ENCODE measurements around the gene PI4K2B. TPM values are rescaled to one million over a fixed set of nuclear protein-coding genes. Genes with fewer than 3 reads are reported as not detected.

Gene PI4K2B
- total and polyA plus RNA-seq, 2 of the 8 experiments (the other 6 are each of a cell fraction or from before 2014, with no cell fraction given) = 3.0 to 16.2 TPM

DNA sequence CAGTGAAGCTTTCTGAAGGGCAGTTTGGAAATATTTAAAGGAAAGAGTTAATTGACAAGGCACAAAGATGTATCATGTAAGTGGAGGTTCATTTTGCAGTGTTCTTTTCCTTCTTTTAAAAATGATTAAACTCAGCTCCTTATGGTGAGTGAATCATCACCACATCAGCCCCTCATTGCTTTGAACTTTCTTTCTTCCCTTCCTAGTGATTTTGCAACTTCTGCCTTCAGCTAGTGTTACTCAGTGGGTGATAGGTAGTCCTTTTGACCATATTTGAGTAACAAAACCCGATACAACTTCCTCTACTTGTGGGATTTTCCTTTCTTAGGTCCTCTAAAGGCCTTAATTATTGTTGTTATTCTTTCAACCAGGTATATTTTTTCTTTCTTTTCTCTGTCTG is 86.9 kb downstream of the PI4K2B start (continued):
- TF ChIP-seq, protein P1, sequence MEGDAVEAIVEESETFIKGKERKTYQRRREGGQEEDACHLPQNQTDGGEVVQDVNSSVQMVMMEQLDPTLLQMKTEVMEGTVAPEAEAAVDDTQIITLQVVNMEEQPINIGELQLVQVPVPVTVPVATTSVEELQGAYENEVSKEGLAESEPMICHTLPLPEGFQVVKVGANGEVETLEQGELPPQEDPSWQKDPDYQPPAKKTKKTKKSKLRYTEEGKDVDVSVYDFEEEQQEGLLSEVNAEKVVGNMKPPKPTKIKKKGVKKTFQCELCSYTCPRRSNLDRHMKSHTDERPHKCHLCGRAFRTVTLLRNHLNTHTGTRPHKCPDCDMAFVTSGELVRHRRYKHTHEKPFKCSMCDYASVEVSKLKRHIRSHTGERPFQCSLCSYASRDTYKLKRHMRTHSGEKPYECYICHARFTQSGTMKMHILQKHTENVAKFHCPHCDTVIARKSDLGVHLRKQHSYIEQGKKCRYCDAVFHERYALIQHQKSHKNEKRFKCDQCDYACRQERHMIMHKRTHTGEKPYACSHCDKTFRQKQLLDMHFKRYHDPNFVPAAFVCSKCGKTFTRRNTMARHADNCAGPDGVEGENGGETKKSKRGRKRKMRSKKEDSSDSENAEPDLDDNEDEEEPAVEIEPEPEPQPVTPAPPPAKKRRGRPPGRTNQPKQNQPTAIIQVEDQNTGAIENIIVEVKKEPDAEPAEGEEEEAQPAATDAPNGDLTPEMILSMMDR (IDR thresholded peaks at IDR 0.05; ENCODE audit: control extremely low read depth in 1 of 3, insufficient read depth in 1 of 3, low read depth in 1 of 3, low read length in 3 of 3) = no peak

Measured in H1 (cell line).